Spleen (tissue), 11 donors: ENCODE results near the gene NRL. TPM values are rescaled to one million over a fixed set of nuclear protein-coding genes. Genes with fewer than 3 reads are reported as not detected.

Experiments
- DNase-seq: peaks from one replicate; pipeline ENCODE4 v3.0.0-alpha.2; 2020
- H3K27ac ChIP-seq, 8 donors: fragments of 200-600 bp; sonication (generic) in 7 of 8; 1 replicate in 4 of 8; 2 replicates in 4 of 8; pipeline versions ENCODE4 v1.5.0 to v1.8.0; 2016 to 2021; ENCODE audit warnings: inconsistent platforms in 4 of 8, mild to moderate bottlenecking in 4 of 8, moderate library complexity in 1 of 8
- H3K27me3 ChIP-seq, 7 donors: fragments of 200-600 bp; sonication (generic) in 6 of 7; replicated peaks in 1 of 7; 1 replicate in 4 of 7; 2 replicates in 3 of 7; pipeline versions ENCODE4 v1.5.0 to v1.8.0; 2016 to 2021; ENCODE audit warnings: inconsistent platforms in 3 of 7, mild to moderate bottlenecking in 1 of 7
- H3K36me3 ChIP-seq, 6 donors: fragments of 200-600 bp; sonication (generic) in 5 of 6; 1 replicate in 4 of 6; 2 replicates in 2 of 6; pipeline versions ENCODE4 v1.5.0 to v1.8.0; 2016 to 2021; ENCODE audit warnings: inconsistent platforms in 2 of 6
- H3K4me1 ChIP-seq, 6 donors: fragments of 200-600 bp; sonication (generic) in 5 of 6; 1 replicate in 3 of 6; 2 replicates in 3 of 6; pipeline versions ENCODE4 v1.5.0 to v1.8.0; 2016 to 2021; ENCODE audit warnings: inconsistent platforms in 3 of 6
- H3K4me3 ChIP-seq, 8 donors: fragments of 200-600 bp; sonication (generic) in 7 of 8; 1 replicate in 4 of 8; 2 replicates in 4 of 8; pipeline versions ENCODE4 v1.5.0 to v1.8.0; 2016 to 2021; ENCODE audit warnings: inconsistent platforms in 4 of 8, mild to moderate bottlenecking in 4 of 8, moderate library complexity in 2 of 8
- H3K9me3 ChIP-seq, 8 donors: fragments of 200-600 bp; sonication (generic) in 7 of 8; 1 replicate in 4 of 8; 2 replicates in 4 of 8; pipeline versions ENCODE4 v1.5.0 to v1.8.0; 2016 to 2021; ENCODE audit warnings: inconsistent platforms in 4 of 8
- CTCF ChIP-seq, 11 experiments: fragments of 200-600 bp in 7 of 11; fragments of 450-650 bp in 4 of 11; sonication (generic) in 4 of 11; IDR thresholded peaks in 8 of 11; conservative IDR thresholded peaks in 3 of 11; 1 replicate in 7 of 11; 2 replicates in 4 of 11; pipeline versions ENCODE4 v1.4.0 to v1.8.0; 2016 to 2021; ENCODE audit warnings: antibody characterized with exemption in 11 of 11, inconsistent platforms in 4 of 11, mild to moderate bottlenecking in 1 of 11
- POLR2A ChIP-seq, 3 donors: fragments of 450-650 bp; IDR thresholded peaks; one replicate each; pipeline ENCODE4 v1.5.1; 2017; ENCODE audit warnings: antibody characterized with exemption in 3 of 3, mild to moderate bottlenecking in 1 of 3
- POLR2AphosphoS5 ChIP-seq, 3 donors: sonication (generic); formaldehyde crosslinking; IDR thresholded peaks; one replicate each; pipeline ENCODE4 v1.5.1; 2017; ENCODE audit warnings: antibody characterized with exemption in 3 of 3
- WGBS, 5 donors: extraction: QIAGEN DNeasy Blood & Tissue Kit in 3 of 5; methylation state at CpG; one replicate each; pipeline versions ENCODE4 v1.1.5 to v1.1.7; 2013 to 2018; 5-methylcytosine and 5-hydroxymethylcytosine counted together
- intact Hi-C: fragments of 100-400 bp; cut with DNase I; formaldehyde crosslinking; loops from one replicate; pipeline ENCODE4 v1.15.0; 2023; ENCODE audit warnings: low total_unique reads
- polyA plus RNA-seq, 3 donors: library from polyadenylated mRNA; stranded (reverse); fragments of 200-250 nt; gene quantifications; one replicate each; pipeline ENCODE4 v1.2.1, GENCODE V29; 2013
- total RNA-seq, 7 donors: library from RNA; depleted of rRNA in 3 of 7; stranded (reverse); fragments of >200 nt in 3 of 7; fragmentation: NEBNext Ultra II Directional in 4 of 7; extraction: Animal tissue kit (Norgen Biotek cat#: 25700) in 4 of 7; gene quantifications; one replicate each; pipeline versions ENCODE4 v1.1.0 to v1.2.1, GENCODE V29; 2016 to 2021
- donor health status: healthy with polysubstance abuse.
- donor health status: DM: no; HTN: no; CAD: no; lungs with moderate emphysema.
- donor health status: DM: no; HTN: no; CAD: no.
- donor health status: Bipolar disorder and iron deficiency.
- donor health status: healthy.
- donor health status: DM: no; HTN: no; CAD: no.
- donor health status: DM: yes; HTN: yes; CAD: no.

NRL gene
- total and polyA plus RNA-seq, 10 donors, result 2.0 to 7.8 (median 4.0) TPM

- Histone ChIP-seq H3K9me3 (no peaks in the 10 kb centered on the region), H3K4me1 (peaks cover 6 to 58% (median 33%) of the 10 kb centered on the region in 6 donors), H3K4me3 (no peak overlapping the region), H3K27ac (peak overlapping the region in 2 of 8 donors; percentile 86 to 92), H3K27me3 (no peaks in the 10 kb centered on the region), H3K36me3 (peaks cover 0 to 11% (median under 1%) of the 10 kb centered on the region in 6 donors)
- WGBS, 5 donors, result 90 to 97% (median 95%) methylated on average over 8 of the region's 8 CpGs
- DNase-seq, result no peak
- TF ChIP-seq POLR2A (IDR thresholded peaks at IDR 0.05) (no peak), CTCF (IDR thresholded peaks at IDR 0.05 in 8 of 11, conservative IDR thresholded peaks at IDR 0.05 in 3 of 11) (no peak), POLR2AphosphoS5 (IDR thresholded peaks at IDR 0.05) (no peak)
- intact Hi-C loops, result no loop called here
Observed at GRCh38 chr14:24129410-24129998, 14.8 kb upstream of the NRL start.

GRCh38 chr14:24127673-24128072 is 12.9 kb upstream of the NRL start:
- Histone ChIP-seq H3K9me3 (no peaks in the 10 kb centered on the region), H3K36me3 (peaks cover 0 to 29% (median 16%) of the 10 kb centered on the region in 6 donors), H3K4me3 (no peak overlapping the region), H3K27ac (peak overlapping the region in 1 of 8 donors; percentile 10), H3K27me3 (no peaks in the 10 kb centered on the region), H3K4me1 (peaks cover 6 to 64% (median 42%) of the 10 kb centered on the region in 6 donors)
- intact Hi-C loops, result no loop called here
- 76 to 86% (median 81%) methylated on average over 2 of the region's 2 CpGs for WGBS, 5 donors
- DNase-seq, result no peak
- TF ChIP-seq CTCF (IDR thresholded peaks at IDR 0.05 in 8 of 11, conservative IDR thresholded peaks at IDR 0.05 in 3 of 11) (no peak), POLR2A (IDR thresholded peaks at IDR 0.05) (no peak), POLR2AphosphoS5 (IDR thresholded peaks at IDR 0.05) (no peak)

GRCh38 chr14:24126939-24127338 is 12.2 kb upstream of the NRL start:
- no peak for TF ChIP-seq POLR2A (IDR thresholded peaks at IDR 0.05)
- no peak for TF ChIP-seq CTCF (IDR thresholded peaks at IDR 0.05 in 8 of 11, conservative IDR thresholded peaks at IDR 0.05 in 3 of 11)
- no peak for TF ChIP-seq POLR2AphosphoS5 (IDR thresholded peaks at IDR 0.05)
- Histone ChIP-seq H3K4me1 (peaks cover 0 to 63% (median 35%) of the 10 kb centered on the region in 6 donors), H3K27ac (no peak overlapping the region), H3K36me3 (peaks cover 0 to 34% (median 24%) of the 10 kb centered on the region in 6 donors), H3K9me3 (no peaks in the 10 kb centered on the region), H3K27me3 (no peaks in the 10 kb centered on the region), H3K4me3 (no peak overlapping the region)
- DNase-seq, result no peak
- intact Hi-C loops, result no loop called here

GRCh38 chr14:24123424-24124417 is 9.0 kb upstream of the NRL start:
- intact Hi-C loops, result no loop called here
- 72 to 85% (median 80%) methylated on average over 8 to 9 of the region's 9 CpGs for WGBS, 5 donors
- DNase-seq, result peak; percentile 51
- H3K4me3 ChIP-seq, result no peak overlapping the region
- H3K36me3 ChIP-seq, result peaks cover 0 to 66% (median 56%) of the 10 kb centered on the region in 6 donors
- no peak for TF ChIP-seq CTCF (IDR thresholded peaks at IDR 0.05 in 8 of 11, conservative IDR thresholded peaks at IDR 0.05 in 3 of 11)
- peak in 1 of 3 donors; percentile 12 for TF ChIP-seq POLR2AphosphoS5 (IDR thresholded peaks at IDR 0.05)
- TF ChIP-seq POLR2A (IDR thresholded peaks at IDR 0.05), result no peak
- no peaks in the 10 kb centered on the region for H3K27me3 ChIP-seq
- H3K4me1 ChIP-seq, result peaks cover 0 to 45% (median 24%) of the 10 kb centered on the region in 6 donors
- peak overlapping the region in 7 of 8 donors; percentile 18 to 75 (median 51) for H3K27ac ChIP-seq
- H3K9me3 ChIP-seq, result no peaks in the 10 kb centered on the region
